GM23248 (cell line): ENCODE results near the gene AREG. TPM values are rescaled to one million over a fixed set of nuclear protein-coding genes. Genes with fewer than 3 reads are reported as not detected.

Experiments used
- DNase-seq: peaks from one replicate; pipeline ENCODE4 v3.0.0-alpha.2; 2015
- H2AFZ ChIP-seq: fragments of 200-600 bp; sonication (generic); 2 replicates; pipeline ENCODE4 v1.6.1; 2016; ENCODE audit warnings: antibody characterized with exemption
- H3F3A ChIP-seq: fragments of 200-600 bp; sonication (generic); 2 replicates; pipeline ENCODE4 v1.6.1; 2016; ENCODE audit warnings: mild to moderate bottlenecking, antibody characterized with exemption, mixed run types; ENCODE audit not compliant: insufficient read depth
- H3K27ac ChIP-seq: fragments of 200-600 bp; sonication (generic); 2 replicates; pipeline ENCODE4 v1.5.1; 2016; ENCODE audit warnings: mild to moderate bottlenecking
- H3K27me3 ChIP-seq: fragments of 200-600 bp; sonication (generic); replicated peaks from 2 replicates; pipeline ENCODE4 v1.6.1; 2016; ENCODE audit warnings: mild to moderate bottlenecking; ENCODE audit not compliant: insufficient read depth
- H3K36me3 ChIP-seq: fragments of 200-600 bp; sonication (generic); 2 replicates; pipeline ENCODE4 v1.6.1; 2016; ENCODE audit warnings: low read depth, mild to moderate bottlenecking
- H3K4me1 ChIP-seq: fragments of 200-600 bp; sonication (generic); 2 replicates; pipeline ENCODE4 v1.6.1; 2016; ENCODE audit warnings: mild to moderate bottlenecking; ENCODE audit not compliant: insufficient read depth
- H3K4me2 ChIP-seq: fragments of 200-600 bp; sonication (generic); one replicate; pipeline ENCODE4 v1.6.1; 2016; ENCODE audit warnings: mild to moderate bottlenecking; ENCODE audit not compliant: unreplicated experiment
- H3K4me3 ChIP-seq: fragments of 200-600 bp; sonication (generic); 2 replicates; pipeline ENCODE4 v1.5.1; 2016; ENCODE audit warnings: mild to moderate bottlenecking
- H3K79me2 ChIP-seq: fragments of 200-600 bp; sonication (generic); 2 replicates; pipeline ENCODE4 v1.6.1; 2016; ENCODE audit warnings: mild to moderate bottlenecking; ENCODE audit not compliant: insufficient read depth
- H3K9ac ChIP-seq: fragments of 200-600 bp; sonication (generic); 2 replicates; pipeline ENCODE4 v1.6.1; 2016; ENCODE audit warnings: mild to moderate bottlenecking
- H3K9me2 ChIP-seq: fragments of 200-600 bp; sonication (generic); 2 replicates; pipeline ENCODE4 v1.6.1; 2016; ENCODE audit warnings: mixed run types, mild to moderate bottlenecking, moderate library complexity; ENCODE audit not compliant: insufficient read depth
- H3K9me3 ChIP-seq: fragments of 200-600 bp; sonication (generic); one replicate; pipeline ENCODE4 v1.6.1; 2017; ENCODE audit warnings: low read depth
- H4K20me1 ChIP-seq: fragments of 200-600 bp; sonication (generic); 2 replicates; pipeline ENCODE4 v1.6.0; 2016; ENCODE audit not compliant: insufficient read depth
- EZH2 ChIP-seq: fragments of 200-600 bp; sonication (generic); IDR thresholded peaks from 2 replicates; pipeline ENCODE4 v1.6.1; 2018; ENCODE audit warnings: antibody characterized with exemption, mild to moderate bottlenecking; ENCODE audit not compliant: insufficient read depth, poor library complexity, severe bottlenecking
- EZH2phosphoT487 ChIP-seq: fragments of 200-600 bp; sonication (generic); IDR thresholded peaks from 2 replicates; pipeline ENCODE4 v1.6.1; 2018; ENCODE audit warnings: antibody characterized with exemption, moderate library complexity, mild to moderate bottlenecking, low read depth; ENCODE audit not compliant: insufficient read depth
- WGBS, 2 experiments: methylation state at CpG; one replicate each; pipeline ENCODE4 v1.1.6; 2015 to 2017; ENCODE audit warnings: low lambda C conversion rate in 2 of 2, low coverage in 1 of 2; ENCODE audit errors: missing lambda C conversion rate in 2 of 2; 5-methylcytosine and 5-hydroxymethylcytosine counted together
- in situ Hi-C: fragments of 300-500 bp; cut with MboI; formaldehyde crosslinking; loops from 2 replicates; pipeline ENCODE4 v1.15.0; 2020
- polyA plus RNA-seq: library from polyadenylated mRNA; unstranded; fragments of >200 nt; fragmentation: Nextera tagmentation; extraction: Ambion mirVana; gene quantifications from 2 replicates; pipeline ENCODE4 v1.2.1, GENCODE V29; 2016
- total RNA-seq: library from RNA; depleted of rRNA; stranded (reverse); fragments of >200 nt; shearing (Covaris generic); gene quantifications from 2 replicates; pipeline ENCODE4 v1.2.3, GENCODE V29; 2014

Gene AREG
- total and polyA plus RNA-seq, 2 experiments from 2014 or later = 0.76 to 0.97 TPM

DNA sequence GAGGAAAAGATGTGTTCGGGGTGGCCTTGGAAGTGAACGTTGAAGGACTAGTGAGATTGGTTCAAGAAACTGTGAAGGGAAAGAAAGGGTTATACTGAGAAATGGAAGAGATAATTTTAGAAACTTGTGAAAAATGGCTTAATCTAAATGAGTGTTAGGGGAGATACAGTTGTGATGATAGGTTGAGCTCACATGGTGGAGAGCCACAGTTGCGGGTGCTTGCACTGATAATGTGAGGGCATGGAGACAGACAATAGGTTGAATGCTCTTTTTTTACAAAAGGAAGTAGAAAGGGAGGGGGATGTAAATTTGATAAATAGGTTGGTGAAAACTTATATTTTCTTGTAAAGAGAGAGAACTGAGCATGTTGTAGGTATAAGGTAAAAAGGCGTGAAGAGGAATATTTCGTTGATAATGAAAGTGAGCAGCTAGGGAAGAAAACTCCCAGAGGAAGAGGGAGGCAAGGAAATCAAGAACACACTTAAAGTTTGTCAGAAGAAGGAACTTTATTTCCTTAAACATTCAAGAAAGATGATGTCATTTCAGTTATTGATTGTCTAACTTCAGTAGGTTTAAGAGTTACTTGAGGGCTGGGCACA, 8.2 kb downstream of the AREG start:
- in situ Hi-C loops = no loop called here

DNA sequence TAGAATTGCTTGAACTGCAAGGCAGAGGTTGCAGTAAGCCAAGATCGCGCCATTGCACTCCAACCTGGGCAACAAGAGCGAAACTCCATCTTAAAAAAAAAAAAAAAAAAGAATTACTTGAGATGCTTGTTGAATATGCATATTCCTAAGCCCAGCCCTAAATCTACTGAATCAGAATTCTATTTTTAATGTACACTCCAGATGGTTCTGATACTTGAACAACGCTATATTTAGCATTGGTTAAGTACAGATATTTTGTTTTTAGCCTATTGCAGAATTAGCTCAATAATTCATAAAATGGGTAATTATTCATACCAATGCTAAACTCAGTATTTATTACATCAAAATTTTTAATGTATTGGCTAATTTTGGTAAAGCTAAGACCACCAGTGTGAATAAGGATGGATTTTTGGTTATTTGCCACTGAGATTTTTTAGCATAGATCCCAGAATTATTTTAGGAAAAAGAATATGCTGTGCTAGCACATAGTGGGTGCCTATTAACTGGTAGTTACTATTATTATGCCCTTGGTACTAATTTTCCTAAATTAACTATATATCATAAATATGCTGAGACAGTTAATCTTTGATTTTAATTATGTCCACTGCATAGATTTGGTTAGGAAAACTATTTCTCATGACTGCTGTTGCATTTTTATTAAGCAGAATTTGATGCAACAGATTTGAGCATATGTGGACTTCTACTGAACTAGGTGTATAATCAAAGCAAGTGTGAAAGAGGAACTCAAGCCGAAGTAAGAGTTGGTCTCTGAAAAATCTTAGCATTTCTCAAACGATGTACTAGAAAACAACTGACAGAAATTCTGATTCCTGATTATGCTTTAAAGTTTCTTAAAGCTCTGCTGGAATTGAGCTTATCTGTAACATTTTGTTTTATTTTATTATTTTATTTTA, 9.2 kb downstream of the AREG start:
- H3K36me3 ChIP-seq = no peaks in the 10 kb centered on the region
- no peak overlapping the region for H3K4me2 ChIP-seq
- peaks cover 24% of the 10 kb centered on the region for H3K4me1 ChIP-seq
- in situ Hi-C loops = no loop called here
- DNase-seq = no peak
- no peak overlapping the region for H3K27ac ChIP-seq
- 85 to 92% methylated on average over 6 of the region's 6 CpGs for WGBS, 2 experiments
- no peaks in the 10 kb centered on the region for H3K9me3 ChIP-seq
- H3K9me2 ChIP-seq = no peaks in the 10 kb centered on the region
- no peak overlapping the region for H3K4me3 ChIP-seq
- no peaks in the 10 kb centered on the region for H3K79me2 ChIP-seq
- H4K20me1 ChIP-seq = no peaks in the 10 kb centered on the region
- no peak overlapping the region for H2AFZ ChIP-seq
- TF ChIP-seq EZH2 (no peak), EZH2phosphoT487 (no peak)
- no peaks in the 10 kb centered on the region for H3F3A ChIP-seq
- no peak overlapping the region for H3K9ac ChIP-seq
- no peaks in the 10 kb centered on the region for H3K27me3 ChIP-seq

More for the DNA sequence above, 8.2 kb downstream of the AREG start:
- Histone ChIP-seq H3K27ac (no peak overlapping the region), H3F3A (no peaks in the 10 kb centered on the region), H3K4me3 (no peak overlapping the region), H3K9me3 (no peaks in the 10 kb centered on the region), H3K4me1 (peaks cover 24% of the 10 kb centered on the region), H4K20me1 (no peaks in the 10 kb centered on the region), H3K36me3 (no peaks in the 10 kb centered on the region), H3K27me3 (no peaks in the 10 kb centered on the region), H3K79me2 (no peaks in the 10 kb centered on the region), H2AFZ (no peak overlapping the region), H3K4me2 (no peak overlapping the region), H3K9me2 (no peaks in the 10 kb centered on the region), H3K9ac (no peak overlapping the region)
- WGBS, 2 experiments = 74 to 78% methylated on average over 5 of the region's 5 CpGs
- TF ChIP-seq EZH2 = no peak
- no peak for TF ChIP-seq EZH2phosphoT487
- DNase-seq = no peak

DNA sequence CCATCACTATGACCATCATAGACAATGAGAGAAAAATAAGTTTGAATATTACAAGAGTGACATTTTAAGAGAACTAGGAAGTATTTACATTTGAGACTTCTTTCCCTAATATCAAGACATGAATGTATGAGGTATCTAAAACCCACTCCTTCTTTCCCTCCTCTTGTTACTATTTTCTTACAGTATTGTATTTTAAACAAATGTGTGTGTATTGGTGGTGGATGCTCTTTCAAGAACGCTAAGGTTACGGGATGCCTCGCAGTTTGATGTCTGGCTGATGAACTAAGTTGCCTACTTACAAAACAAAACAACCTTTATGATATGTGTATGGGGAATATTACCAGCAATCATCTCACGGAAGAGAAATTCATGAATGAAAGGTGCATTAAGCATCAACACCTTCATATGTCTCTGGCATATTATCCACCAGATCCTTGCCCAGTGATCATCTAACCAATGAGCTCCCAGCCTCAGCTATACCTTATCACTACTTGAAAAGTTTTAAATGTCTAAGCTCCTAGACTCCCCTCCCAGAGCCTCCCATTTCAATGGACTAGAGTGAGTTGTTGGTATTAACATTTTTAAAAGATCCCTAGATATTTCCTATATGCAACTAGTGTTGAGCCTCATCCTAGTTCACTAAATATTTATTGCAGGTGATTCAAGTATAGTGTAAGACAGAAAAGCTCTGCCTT, 10.6 kb downstream of the AREG start:
- Histone ChIP-seq H3K4me3 (no peak overlapping the region), H3K4me1 (peaks cover 13% of the 10 kb centered on the region), H3K9ac (no peak overlapping the region), H3K27ac (no peak overlapping the region), H3K27me3 (no peaks in the 10 kb centered on the region), H3K79me2 (no peaks in the 10 kb centered on the region), H3K36me3 (no peaks in the 10 kb centered on the region), H2AFZ (no peak overlapping the region), H3K4me2 (no peak overlapping the region), H3K9me3 (no peaks in the 10 kb centered on the region), H3K9me2 (no peaks in the 10 kb centered on the region), H3F3A (no peaks in the 10 kb centered on the region), H4K20me1 (no peaks in the 10 kb centered on the region)
- 83 to 89% methylated on average over 4 of the region's 4 CpGs for WGBS, 2 experiments
- TF ChIP-seq EZH2phosphoT487 (no peak), EZH2 (no peak)
- in situ Hi-C loops = no loop called here
- DNase-seq = no peak

DNA sequence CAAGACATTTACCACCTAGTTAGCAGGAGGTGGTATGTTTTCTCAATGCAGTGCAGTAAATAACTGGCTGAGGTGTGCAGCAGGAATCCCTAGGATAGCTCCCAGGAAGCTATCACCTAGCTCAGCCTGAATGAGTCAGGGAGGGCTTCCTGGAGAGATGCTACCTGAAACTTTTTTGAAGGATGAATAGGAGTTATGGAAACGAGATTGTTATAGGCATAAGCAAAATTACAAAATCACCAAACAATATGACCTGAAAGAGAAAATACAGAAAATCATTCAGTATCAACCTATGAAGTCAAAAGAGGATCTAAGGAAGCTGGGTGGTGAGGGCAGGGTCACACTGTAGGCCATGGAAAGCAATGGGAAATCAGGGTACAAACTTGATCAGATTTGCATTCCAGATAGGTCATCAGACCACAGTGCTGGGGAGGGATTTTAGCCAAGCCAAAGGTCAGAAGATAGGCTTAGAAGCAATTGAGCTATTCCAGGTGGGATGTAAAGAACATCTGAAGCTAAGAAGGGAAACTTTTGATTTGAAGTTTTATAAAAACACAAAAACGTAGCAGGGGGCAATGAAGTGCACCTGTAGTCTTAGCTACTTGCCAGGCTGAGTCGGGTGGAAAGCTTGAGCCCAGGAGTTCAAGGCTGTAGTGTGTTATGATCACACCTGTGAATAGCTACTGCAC, 11.3 kb downstream of the AREG start:
- no peak overlapping the region for H3K9ac ChIP-seq
- no peaks in the 10 kb centered on the region for H3K36me3 ChIP-seq
- no peak overlapping the region for H2AFZ ChIP-seq
- no peak overlapping the region for H3K27ac ChIP-seq
- TF ChIP-seq EZH2 (no peak), EZH2phosphoT487 (no peak)
- H3K4me3 ChIP-seq = no peak overlapping the region
- in situ Hi-C loops = no loop called here
- H3K27me3 ChIP-seq = no peaks in the 10 kb centered on the region
- no peaks in the 10 kb centered on the region for H3K79me2 ChIP-seq
- H3F3A ChIP-seq = no peaks in the 10 kb centered on the region
- H3K4me1 ChIP-seq = peaks cover 6% of the 10 kb centered on the region
- H3K4me2 ChIP-seq = no peak overlapping the region
- 25 to 28% methylated on average over 3 of the region's 3 CpGs for WGBS, 2 experiments
- H3K9me2 ChIP-seq = no peaks in the 10 kb centered on the region
- H3K9me3 ChIP-seq = no peaks in the 10 kb centered on the region
- DNase-seq = no peak
- no peaks in the 10 kb centered on the region for H4K20me1 ChIP-seq
